K562 (cell line): ENCODE data around the gene AP4E1.

Experiments
- CHD4 ChIP-seq: fragments of 200-600 bp; sonication (generic); IDR thresholded peaks from 3 replicates; pipeline ENCODE4 v1.6.1; 2012; ENCODE audit warnings: low read depth, mild to moderate bottlenecking, mixed read lengths, low read length, inconsistent platforms; ENCODE audit not compliant: insufficient read depth, insufficient replicate concordance, poor library complexity, severe bottlenecking
- ILK ChIP-seq: fragments of 450-650 bp; IDR thresholded peaks from 2 replicates; pipeline ENCODE4 v1.6.1; 2016; ENCODE audit warnings: missing genetic modification characterization, low read depth, mild to moderate bottlenecking, missing compliant biosample characterization, moderate library complexity, borderline replicate concordance
- NCOA4 ChIP-seq: fragments of 450-650 bp; IDR thresholded peaks from 2 replicates; pipeline ENCODE4 v1.6.1; 2018; ENCODE audit warnings: mild to moderate bottlenecking; ENCODE audit not compliant: partially characterized antibody
- YY1 ChIP-seq, 3 experiments: IDR thresholded peaks; 2 replicates each; pipeline ENCODE4 v1.6.1; 2011; ENCODE audit warnings: low read length in 2 of 3, mild to moderate bottlenecking in 2 of 3, moderate library complexity in 2 of 3, borderline replicate concordance in 1 of 3, control low read depth in 1 of 3, low read depth in 1 of 3; ENCODE audit not compliant: insufficient read depth in 3 of 3, insufficient replicate concordance in 2 of 3, control insufficient read depth in 1 of 3, insufficient read length in 1 of 3; ENCODE audit errors: extremely low read depth in 1 of 3
- ZBTB33 ChIP-seq: sonication (generic); formaldehyde crosslinking; IDR thresholded peaks from 2 replicates; pipeline ENCODE4 v1.8.1; 2023; ENCODE audit warnings: mild to moderate bottlenecking, missing genetic modification reagents
- ZFP1 ChIP-seq: fragments of 450-650 bp; formaldehyde crosslinking; IDR thresholded peaks from 2 replicates; pipeline ENCODE4 v1.4.0; 2020; ENCODE audit warnings: mild to moderate bottlenecking, mixed read lengths

DNA sequence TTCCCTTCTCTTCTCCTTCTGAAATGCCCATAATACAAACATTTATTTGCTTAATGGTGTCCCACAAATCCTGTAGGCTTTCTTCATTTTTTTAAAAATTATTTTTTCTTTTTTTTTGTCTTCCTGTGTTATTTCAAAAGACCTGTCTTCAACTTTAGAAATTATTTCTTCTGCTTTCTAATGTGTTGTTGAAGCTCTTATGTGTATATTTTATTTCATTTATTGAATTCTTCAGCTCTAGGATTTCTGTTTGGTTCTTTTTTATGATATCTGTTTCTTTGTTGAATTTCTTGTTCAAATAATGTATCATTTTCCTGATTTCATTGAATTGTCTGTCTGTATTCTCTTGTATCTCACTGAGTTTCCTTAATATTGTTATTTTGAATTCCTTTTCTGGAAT is 63.1 kb downstream of the AP4E1 start:
- TF ChIP-seq CHD4 (no peak), ZFP1 (CRISPR knock-in tag) (no peak), ILK (no peak), NCOA4 (no peak), YY1 (IDR thresholded peaks at IDR 0.05; ENCODE audit: borderline replicate concordance in 1 of 3, control insufficient read depth in 1 of 3, extremely low read depth in 1 of 3, insufficient read depth in 3 of 3, insufficient read length in 1 of 3, insufficient replicate concordance in 2 of 3, low read depth in 1 of 3, low read length in 2 of 3) (no peak), ZBTB33 (CRISPR knock-in tag) (no peak)
